SJSA1 (cell line): ENCODE measurements around the gene NMT2. TPM values are rescaled to one million over a fixed set of nuclear protein-coding genes. Genes with fewer than 3 reads are reported as not detected.
"Not testable (repeated sequence)": the region's sequence is repeated elsewhere in the genome, so short reads cannot be mapped to it uniquely, and the experiment has no call there.

ENCODE experiments used
- DNase-seq, 2 experiments: peaks; one replicate each; pipeline ENCODE4 v3.0.0-alpha.2; 2015 to 2020; ENCODE audit warnings: low spot score in 2 of 2, low read depth in 1 of 2
- H3K27ac ChIP-seq: fragments of 250-450 bp; sonication (Bioruptor Pico); 2 replicates; pipeline ENCODE4 v1.5.1; 2020; ENCODE audit warnings: mild to moderate bottlenecking, moderate library complexity
- H3K27me3 ChIP-seq: fragments of 250-450 bp; sonication (Bioruptor Pico); replicated peaks from 2 replicates; pipeline ENCODE4 v1.5.1; 2020; ENCODE audit warnings: mild to moderate bottlenecking, moderate library complexity
- H3K36me3 ChIP-seq: fragments of 250-450 bp; sonication (Bioruptor Pico); 2 replicates; pipeline ENCODE4 v1.5.1; 2020; ENCODE audit warnings: mild to moderate bottlenecking
- H3K4me1 ChIP-seq: fragments of 250-450 bp; sonication (Bioruptor Pico); replicated peaks from 2 replicates; pipeline ENCODE4 v1.6.1; 2021; ENCODE audit warnings: mild to moderate bottlenecking
- H3K4me3 ChIP-seq: fragments of 250-450 bp; sonication (Bioruptor Pico); 2 replicates; pipeline ENCODE4 v1.5.1; 2020; ENCODE audit warnings: mild to moderate bottlenecking
- H3K9me3 ChIP-seq: fragments of 250-450 bp; sonication (Bioruptor Pico); replicated peaks from 2 replicates; pipeline ENCODE4 v1.5.1; 2020; ENCODE audit warnings: mild to moderate bottlenecking
- total RNA-seq: library from RNA; depleted of rRNA; stranded (reverse); fragments of >200 nt; shearing (Covaris generic); gene quantifications from 2 replicates; pipeline ENCODE4 v1.2.3, GENCODE V29; 2014; rRNA removed

The NMT2 gene
- 53.7 and 80.6 TPM in 2 replicates for total RNA-seq

- peak within 1 kb of the TSS; percentile 94 for H3K4me3 ChIP-seq
- DNase-seq, result peak in 1 of 2 experiments; percentile 81
- H3K27ac ChIP-seq, result peak within 1 kb of the TSS; percentile 62
- H3K9me3 ChIP-seq, result no peaks in the 10 kb centered on the region
- peaks cover 21% of the 10 kb centered on the region for H3K4me1 ChIP-seq
- H3K27me3 ChIP-seq, result no peaks in the 10 kb centered on the region
- peaks cover 2% of the 10 kb centered on the region; the same call in 1 of the 2 replicates for H3K36me3 ChIP-seq
Measured at GRCh38 chr10:15168291-15168785, at the start of gene NMT2. Gene NMT2, minus strand, starts transcription at chr10:15168693. Its CDS starts 81 bp downstream, at chr10:15168612.

- no peak for DNase-seq
- Histone ChIP-seq H3K27me3 (no peaks in the 10 kb centered on the region), H3K27ac (no peak overlapping the region), H3K9me3 (no peaks in the 10 kb centered on the region), H3K36me3 (peaks cover 61% of the 10 kb centered on the region), H3K4me1 (peaks cover 20% of the 10 kb centered on the region), H3K4me3 (no peak overlapping the region)
Measured at GRCh38 chr10:15216700-15217099, 48.2 kb upstream of the NMT2 start.

GRCh38 chr10:15214237-15214636, 45.7 kb upstream of the NMT2 start:
- Histone ChIP-seq H3K27me3 (no peaks in the 10 kb centered on the region), H3K4me1 (peaks cover 37% of the 10 kb centered on the region), H3K4me3 (no peak overlapping the region), H3K36me3 (peaks cover 60% of the 10 kb centered on the region), H3K9me3 (no peaks in the 10 kb centered on the region), H3K27ac (no peak overlapping the region)
- DNase-seq, result no peak

GRCh38 chr10:15213461-15213861, 45.0 kb upstream of the NMT2 start:
- Histone ChIP-seq H3K4me3 (no peak overlapping the region), H3K27me3 (no peaks in the 10 kb centered on the region), H3K4me1 (peaks cover 32% of the 10 kb centered on the region), H3K27ac (no peak overlapping the region), H3K36me3 (peaks cover 52% of the 10 kb centered on the region), H3K9me3 (no peaks in the 10 kb centered on the region)
- DNase-seq, result no peak

GRCh38 chr10:15211464-15211979, 43.0 kb upstream of the NMT2 start:
- peaks cover 32% of the 10 kb centered on the region for H3K4me1 ChIP-seq
- peaks cover 47% of the 10 kb centered on the region for H3K36me3 ChIP-seq
- peak overlapping the region; percentile 87 for H3K27ac ChIP-seq
- no peaks in the 10 kb centered on the region for H3K27me3 ChIP-seq
- H3K9me3 ChIP-seq, result no peaks in the 10 kb centered on the region
- H3K4me3 ChIP-seq, result no peak overlapping the region
- DNase-seq, result peak; percentile 76 to 94

GRCh38 chr10:15210521-15210920, 42.0 kb upstream of the NMT2 start:
- Histone ChIP-seq H3K27ac (peak overlapping the region; percentile 87), H3K36me3 (peaks cover 51% of the 10 kb centered on the region)
- no peak for DNase-seq

GRCh38 chr10:15209827-15210509, 41.5 kb upstream of the NMT2 start:
- peak; percentile 82 to 84 for DNase-seq
- Histone ChIP-seq H3K27ac (peak overlapping the region; percentile 87), H3K4me1 (peaks cover 32% of the 10 kb centered on the region), H3K27me3 (no peaks in the 10 kb centered on the region), H3K4me3 (no peak overlapping the region), H3K9me3 (no peaks in the 10 kb centered on the region), H3K36me3 (peaks cover 51% of the 10 kb centered on the region)

More at GRCh38 chr10:15210521-15210920, 42.0 kb upstream of the NMT2 start:
- Histone ChIP-seq H3K4me1 (peaks cover 32% of the 10 kb centered on the region), H3K27me3 (no peaks in the 10 kb centered on the region), H3K4me3 (no peak overlapping the region), H3K9me3 (no peaks in the 10 kb centered on the region)

- Histone ChIP-seq H3K27me3 (no peaks in the 10 kb centered on the region), H3K4me3 (no peak overlapping the region), H3K27ac (no peak overlapping the region), H3K9me3 (no peaks in the 10 kb centered on the region), H3K4me1 (peaks cover 34% of the 10 kb centered on the region), H3K36me3 (peaks cover 40% of the 10 kb centered on the region)
- no peak for DNase-seq
Measured at GRCh38 chr10:15208221-15208620, 39.7 kb upstream of the NMT2 start.

GRCh38 chr10:15207410-15207809, 38.9 kb upstream of the NMT2 start:
- H3K27ac ChIP-seq, H3K27me3 ChIP-seq, H3K4me3 ChIP-seq, DNase-seq, H3K9me3 ChIP-seq: not testable (repeated sequence)
- peaks cover 32% of the 10 kb centered on the region for H3K36me3 ChIP-seq
- peaks cover 39% of the 10 kb centered on the region for H3K4me1 ChIP-seq

GRCh38 chr10:15202639-15203038, 34.1 kb upstream of the NMT2 start:
- Histone ChIP-seq H3K27ac (peak overlapping the region; percentile 88), H3K27me3 (no peaks in the 10 kb centered on the region), H3K4me3 (no peak overlapping the region; the same call in 1 of the 2 replicates), H3K4me1 (peaks cover 54% of the 10 kb centered on the region), H3K9me3 (no peaks in the 10 kb centered on the region), H3K36me3 (peaks cover 7% of the 10 kb centered on the region; the same call in 1 of the 2 replicates)
- peak in 1 of 2 experiments; percentile 27 for DNase-seq

- Histone ChIP-seq H3K4me1 (peaks cover 58% of the 10 kb centered on the region), H3K27ac (peak overlapping the region; percentile 88), H3K4me3 (peak overlapping the region; percentile 2; the same call in 1 of the 2 replicates)
- not testable (repeated sequence) for H3K27me3 ChIP-seq, H3K36me3 ChIP-seq, DNase-seq, H3K9me3 ChIP-seq
Measured at GRCh38 chr10:15202301-15202621, 33.8 kb upstream of the NMT2 start.

GRCh38 chr10:15201589-15202300, 33.3 kb upstream of the NMT2 start:
- Histone ChIP-seq H3K4me3 (peak overlapping the region; percentile 2; the same call in 1 of the 2 replicates), H3K27ac (peak overlapping the region; percentile 88), H3K4me1 (peaks cover 63% of the 10 kb centered on the region), H3K27me3 (no peaks in the 10 kb centered on the region), H3K36me3 (peaks cover 6% of the 10 kb centered on the region; the same call in 1 of the 2 replicates), H3K9me3 (no peaks in the 10 kb centered on the region)
- DNase-seq, result peak; percentile 60 to 83

GRCh38 chr10:15200626-15201025, 32.1 kb upstream of the NMT2 start:
- Histone ChIP-seq H3K4me1 (peaks cover 68% of the 10 kb centered on the region), H3K4me3 (no peak overlapping the region), H3K9me3 (no peaks in the 10 kb centered on the region), H3K27ac (peak overlapping the region; percentile 88), H3K36me3 (no peaks in the 10 kb centered on the region), H3K27me3 (no peaks in the 10 kb centered on the region)
- peak; percentile 60 to 92 for DNase-seq

- H3K36me3 ChIP-seq, result no peaks in the 10 kb centered on the region
- H3K27me3 ChIP-seq, result no peaks in the 10 kb centered on the region
- no peak for DNase-seq
- H3K4me1 ChIP-seq, result peaks cover 64% of the 10 kb centered on the region
- H3K4me3 ChIP-seq, result no peak overlapping the region
- no peak overlapping the region for H3K27ac ChIP-seq
- H3K9me3 ChIP-seq, result no peaks in the 10 kb centered on the region
Measured at GRCh38 chr10:15197911-15198310, 29.4 kb upstream of the NMT2 start.
